Calu3 (cell line): ENCODE results near the gene CTSC. TPM values are rescaled to one million over a fixed set of nuclear protein-coding genes. Genes with fewer than 3 reads are reported as not detected.

Source experiments
- BruUV-seq: library from RNA; stranded (reverse); fragments of 400-500 nt; replicated peaks from 2 replicates; lab custom pipeline; 2021; lab: Mats Ljungman, UMichigan
- CTCF ChIA-PET: fragments of 300-600 bp; sonication (Branson Sonifier 250); formaldehyde crosslinking; loops from one replicate; lab custom pipeline; 2022; ENCODE audit warnings: antibody characterized with exemption; lab: Charles Lee
- DNase-seq: peaks from one replicate; pipeline ENCODE4 v3.0.0; 2022
- H3K27ac Mint-ChIP-seq: one replicate; pipeline ENCODE4 v1.8.0; 2022; ENCODE audit warnings: mixed read lengths; ENCODE audit not compliant: unreplicated experiment
- H3K27me3 Mint-ChIP-seq: one replicate; pipeline ENCODE4 v1.8.0; 2022; ENCODE audit warnings: mixed read lengths; ENCODE audit not compliant: unreplicated experiment
- H3K36me3 Mint-ChIP-seq: one replicate; pipeline ENCODE4 v1.8.0; 2022; ENCODE audit warnings: mild to moderate bottlenecking, moderate library complexity, mixed read lengths; ENCODE audit not compliant: insufficient read depth, unreplicated experiment
- H3K4me1 Mint-ChIP-seq: one replicate; pipeline ENCODE4 v1.8.0; 2022; ENCODE audit warnings: mild to moderate bottlenecking, low read depth, mixed read lengths; ENCODE audit not compliant: unreplicated experiment
- H3K4me3 Mint-ChIP-seq: one replicate; pipeline ENCODE4 v1.8.0; 2022; ENCODE audit warnings: mild to moderate bottlenecking, low read depth, moderate library complexity, mixed read lengths; ENCODE audit not compliant: unreplicated experiment
- H3K9me3 Mint-ChIP-seq: one replicate; pipeline ENCODE4 v1.8.0; 2022; ENCODE audit warnings: low read depth, mixed read lengths; ENCODE audit not compliant: unreplicated experiment
- intact Hi-C: fragments of 100-400 bp; cut with micrococcal nuclease; formaldehyde crosslinking; loops from one replicate; pipeline ENCODE4 v1.10.0; 2022; ENCODE audit not compliant: unreplicated experiment
- total RNA-seq: library from RNA; stranded (reverse); gene quantifications from 2 replicates; pipeline ENCODE4 v1.2.3, GENCODE V29; 2022
- TF ChIP-seq, protein P1 (sequence below): fragments of 200-600 bp; IDR thresholded peaks from one replicate; pipeline ENCODE4 v1.8.0; 2022; ENCODE audit warnings: antibody characterized with exemption; ENCODE audit not compliant: unreplicated experiment

Gene CTSC
- total RNA-seq, 1 experiment from 2014 or later, result 413 TPM

DNA sequence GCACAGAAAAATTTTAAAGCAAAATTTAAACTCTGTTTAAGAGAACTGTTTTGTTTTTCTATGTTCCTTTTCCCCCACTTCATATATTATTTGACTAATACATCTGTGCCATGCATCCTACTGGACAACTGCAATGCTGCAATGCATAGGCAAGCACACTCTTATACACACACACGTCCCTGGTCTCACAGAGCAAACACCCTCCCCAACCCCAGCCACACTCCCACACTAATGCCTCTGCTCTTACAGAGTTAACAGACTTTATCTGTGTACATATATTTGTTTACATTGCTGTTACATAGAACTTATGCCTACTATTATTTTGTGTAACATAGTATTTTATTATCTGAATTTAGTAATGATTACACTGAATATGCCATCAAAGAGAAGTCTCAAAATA is 25.5 kb upstream of the CTSC start:
- CTCF ChIA-PET, result no interaction called here
- no peaks in the 10 kb centered on the region for H3K27me3 Mint-ChIP-seq
- TF ChIP-seq, protein P1, sequence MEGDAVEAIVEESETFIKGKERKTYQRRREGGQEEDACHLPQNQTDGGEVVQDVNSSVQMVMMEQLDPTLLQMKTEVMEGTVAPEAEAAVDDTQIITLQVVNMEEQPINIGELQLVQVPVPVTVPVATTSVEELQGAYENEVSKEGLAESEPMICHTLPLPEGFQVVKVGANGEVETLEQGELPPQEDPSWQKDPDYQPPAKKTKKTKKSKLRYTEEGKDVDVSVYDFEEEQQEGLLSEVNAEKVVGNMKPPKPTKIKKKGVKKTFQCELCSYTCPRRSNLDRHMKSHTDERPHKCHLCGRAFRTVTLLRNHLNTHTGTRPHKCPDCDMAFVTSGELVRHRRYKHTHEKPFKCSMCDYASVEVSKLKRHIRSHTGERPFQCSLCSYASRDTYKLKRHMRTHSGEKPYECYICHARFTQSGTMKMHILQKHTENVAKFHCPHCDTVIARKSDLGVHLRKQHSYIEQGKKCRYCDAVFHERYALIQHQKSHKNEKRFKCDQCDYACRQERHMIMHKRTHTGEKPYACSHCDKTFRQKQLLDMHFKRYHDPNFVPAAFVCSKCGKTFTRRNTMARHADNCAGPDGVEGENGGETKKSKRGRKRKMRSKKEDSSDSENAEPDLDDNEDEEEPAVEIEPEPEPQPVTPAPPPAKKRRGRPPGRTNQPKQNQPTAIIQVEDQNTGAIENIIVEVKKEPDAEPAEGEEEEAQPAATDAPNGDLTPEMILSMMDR, result no peak
- H3K9me3 Mint-ChIP-seq, result no peaks in the 10 kb centered on the region
- H3K27ac Mint-ChIP-seq, result no peak overlapping the region
- H3K4me3 Mint-ChIP-seq, result no peak overlapping the region
- peaks cover 15% of the 10 kb centered on the region for H3K4me1 Mint-ChIP-seq
- no peak for DNase-seq
- no TSS peak for BruUV-seq
- no peaks in the 10 kb centered on the region for H3K36me3 Mint-ChIP-seq
- intact Hi-C loops, result no loop called here

DNA sequence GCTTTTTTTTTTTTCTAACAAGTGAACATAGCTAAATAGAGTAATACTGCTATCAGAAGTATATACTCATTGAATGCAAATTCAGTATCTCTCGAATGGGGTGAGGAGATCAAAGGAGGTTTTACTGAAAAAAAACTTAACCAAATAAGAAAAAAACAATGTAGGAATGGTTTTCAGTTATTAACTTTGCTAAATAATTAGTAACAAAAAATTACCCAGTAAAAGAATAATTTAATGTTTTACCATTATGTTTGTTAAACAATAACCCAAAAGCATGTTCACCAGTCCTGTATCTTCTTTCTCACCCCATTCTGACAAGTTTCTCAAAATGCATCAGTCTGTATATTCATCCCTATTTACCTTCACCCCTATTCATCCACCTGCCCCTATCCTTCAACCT is 22.6 kb upstream of the CTSC start:
- TF ChIP-seq, protein P1, result no peak
- H3K36me3 Mint-ChIP-seq, result no peaks in the 10 kb centered on the region
- no peak overlapping the region for H3K4me3 Mint-ChIP-seq
- no peak for DNase-seq
- CTCF ChIA-PET, result interaction anchor here (0.6 kb wide), 1 partner anchor 1355 kb away, joined by 3 read pairs; no protein-coding TSS in a partner anchor
- no peak overlapping the region for H3K27ac Mint-ChIP-seq
- peaks cover 28% of the 10 kb centered on the region for H3K4me1 Mint-ChIP-seq
- no peaks in the 10 kb centered on the region for H3K9me3 Mint-ChIP-seq
- no peaks in the 10 kb centered on the region for H3K27me3 Mint-ChIP-seq
- intact Hi-C loops, result no loop called here
- BruUV-seq, result no TSS peak

DNA sequence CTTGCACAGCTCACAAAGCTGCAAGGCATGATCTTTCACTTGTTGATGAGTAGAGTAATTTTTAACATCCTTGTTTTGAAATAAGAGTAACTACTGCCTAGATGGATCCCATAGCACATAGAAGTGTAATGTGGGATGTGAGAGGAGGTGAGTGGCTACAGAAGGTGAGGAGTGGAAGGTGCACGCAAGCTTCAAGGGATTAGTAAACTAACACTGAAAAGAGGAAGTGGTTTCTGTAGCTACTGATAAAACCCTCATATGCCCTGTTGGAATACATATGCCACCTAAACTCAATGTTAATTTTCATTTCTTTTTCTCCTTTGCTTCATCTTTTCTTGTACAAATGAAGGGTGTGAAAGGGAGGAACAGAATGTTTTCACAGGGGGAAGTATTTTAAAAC is 22.0 kb upstream of the CTSC start:
- H3K4me1 Mint-ChIP-seq, result peaks cover 28% of the 10 kb centered on the region
- intact Hi-C loops, result no loop called here
- TF ChIP-seq, protein P1, result no peak
- H3K9me3 Mint-ChIP-seq, result no peaks in the 10 kb centered on the region
- no peaks in the 10 kb centered on the region for H3K36me3 Mint-ChIP-seq
- no peak overlapping the region for H3K4me3 Mint-ChIP-seq
- DNase-seq, result no peak
- H3K27me3 Mint-ChIP-seq, result no peaks in the 10 kb centered on the region
- CTCF ChIA-PET, result no interaction called here
- BruUV-seq, result no TSS peak
- H3K27ac Mint-ChIP-seq, result no peak overlapping the region

DNA sequence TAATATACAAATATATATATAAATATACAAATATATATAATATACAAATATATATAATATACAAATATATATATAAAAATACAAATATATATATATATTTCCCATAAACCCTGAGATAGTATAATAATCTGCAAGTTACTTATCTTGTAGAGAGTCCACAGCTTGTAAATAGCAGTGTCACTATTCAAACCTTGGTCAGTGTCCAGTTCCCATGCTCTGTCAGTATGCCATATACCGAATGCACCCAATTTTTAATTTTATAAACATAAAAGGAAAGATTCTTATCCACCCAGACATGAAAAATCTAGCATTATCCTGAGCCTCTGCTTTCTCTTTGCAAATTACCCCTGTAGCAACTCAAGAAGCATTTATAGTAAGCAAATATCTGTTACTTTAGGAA is 21.6 kb upstream of the CTSC start:
- peaks cover 28% of the 10 kb centered on the region for H3K4me1 Mint-ChIP-seq
- H3K4me3 Mint-ChIP-seq, result no peak overlapping the region
- no peak overlapping the region for H3K27ac Mint-ChIP-seq
- H3K9me3 Mint-ChIP-seq, result no peaks in the 10 kb centered on the region
- DNase-seq, result no peak
- intact Hi-C loops, result no loop called here
- H3K27me3 Mint-ChIP-seq, result no peaks in the 10 kb centered on the region
- CTCF ChIA-PET, result no interaction called here
- TF ChIP-seq, protein P1, result no peak
- no peaks in the 10 kb centered on the region for H3K36me3 Mint-ChIP-seq
- no TSS peak for BruUV-seq
